GM21526 (cell line): Measurements from ENCODE around the gene INF2.

Experiments
- ATAC-seq: cut with Tn5 transposase; IDR thresholded peaks from one replicate; pipeline ENCODE4 v1.9.1; 2021; ENCODE audit warnings: moderate library complexity; ENCODE audit not compliant: unreplicated experiment, low FRiP score

INF2 gene

DNA sequence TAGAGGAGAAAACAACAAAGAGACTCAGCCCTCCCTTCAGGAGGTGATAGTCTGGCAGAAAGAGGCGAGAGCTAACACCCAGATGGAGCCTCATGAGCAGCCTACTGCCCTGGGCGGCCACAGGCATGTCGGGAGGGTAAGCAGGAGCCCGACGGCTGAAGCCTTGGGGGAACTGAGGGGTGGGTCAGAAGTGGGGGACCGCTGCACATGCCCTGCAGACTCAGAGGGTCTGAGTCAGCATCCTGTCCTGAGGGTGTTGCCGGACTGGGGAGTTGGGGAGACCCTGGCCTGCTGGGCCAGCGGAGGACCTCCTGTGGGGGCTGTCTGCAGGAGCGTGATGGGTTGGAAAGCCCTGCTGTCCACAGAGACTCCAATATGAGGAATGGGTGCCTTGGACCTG lies 15.9 kb upstream of the INF2 start:
- no peak for ATAC-seq

DNA sequence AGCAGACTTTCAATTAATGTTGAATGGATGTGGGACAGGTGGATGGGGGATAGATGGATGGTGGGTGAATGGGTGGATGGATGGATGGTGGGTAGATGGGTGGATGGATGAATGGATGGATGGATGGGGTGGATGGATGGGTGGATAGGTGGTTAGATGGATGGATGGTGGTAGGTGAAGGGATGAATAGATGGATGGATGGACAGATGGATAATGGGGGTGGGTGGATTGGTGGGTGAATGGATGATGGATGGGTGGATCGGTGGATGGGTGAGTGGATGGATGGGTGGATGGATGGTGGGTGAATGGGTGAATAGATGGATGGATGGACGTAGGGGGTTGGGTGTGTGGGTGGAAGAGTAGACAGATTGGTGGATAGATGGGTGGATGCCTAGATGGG lies 14.0 kb upstream of the INF2 start:
- ATAC-seq: no peak

DNA sequence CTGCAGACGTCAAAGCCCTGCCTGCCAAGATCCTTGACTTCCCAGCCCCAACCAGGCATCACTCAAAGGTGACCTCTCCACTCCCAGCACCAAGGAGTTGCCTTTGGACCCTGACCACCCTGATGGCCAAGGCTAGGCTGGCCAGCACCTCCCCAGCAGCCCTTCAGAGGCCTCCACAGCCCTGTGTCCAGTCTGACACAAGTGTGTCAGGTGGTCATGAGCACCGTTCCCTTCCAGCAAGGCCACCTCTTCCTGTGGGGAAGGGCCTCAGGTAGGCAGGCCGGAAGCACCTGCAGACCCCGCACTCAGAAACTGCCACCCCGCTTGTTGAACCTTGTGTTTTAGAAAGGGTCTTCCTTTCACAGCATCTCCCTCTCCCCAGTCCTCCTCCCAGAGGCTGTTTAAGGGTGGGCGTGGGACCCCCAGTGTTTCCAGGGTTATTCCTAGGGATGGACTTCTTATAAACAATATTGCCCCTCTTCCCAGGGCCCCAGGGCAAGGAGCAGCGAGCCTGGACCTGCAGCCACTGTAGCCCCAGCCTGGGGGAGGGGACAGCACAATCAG lies 13.2 kb upstream of the INF2 start:
- no peak for ATAC-seq

DNA sequence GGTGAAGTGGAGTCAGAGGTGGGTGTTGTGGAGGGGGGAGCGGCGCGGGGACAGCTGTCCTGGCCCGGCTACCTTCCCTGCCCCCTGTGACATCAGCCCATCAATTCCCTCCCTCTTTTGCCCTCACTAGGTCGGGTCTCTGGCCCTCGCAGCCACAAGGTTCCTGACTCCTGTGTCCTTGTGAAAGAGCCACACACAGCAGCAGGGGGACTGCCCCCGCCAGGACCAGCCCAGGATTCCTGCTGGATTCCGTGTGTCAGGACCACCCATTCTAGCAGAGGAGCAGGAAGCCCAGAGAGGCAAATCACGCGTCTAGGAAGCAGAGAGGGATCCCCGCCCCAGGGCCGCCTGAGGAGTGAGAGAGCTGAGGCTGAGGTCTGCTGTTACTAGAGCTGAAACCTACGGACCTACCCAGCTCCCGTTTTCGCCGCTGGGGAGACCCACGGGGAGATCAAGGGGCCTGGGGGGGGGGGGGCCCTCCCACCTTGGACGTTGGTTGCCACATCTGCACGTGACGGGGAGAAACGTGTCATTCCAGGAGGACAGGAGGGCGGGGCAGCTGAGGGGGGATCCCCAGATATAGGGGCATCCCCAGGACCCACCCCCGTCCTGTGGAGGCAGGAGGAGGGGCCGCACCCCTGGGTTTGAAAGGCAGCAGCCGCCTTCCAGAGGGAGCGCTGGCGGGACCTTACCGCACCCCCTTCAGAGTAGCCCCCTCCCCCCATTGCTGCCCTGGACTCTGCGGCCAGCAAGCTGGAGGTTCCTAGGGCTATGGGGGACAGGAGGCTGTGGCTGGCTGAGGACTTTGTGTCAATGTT lies 12.5 kb upstream of the INF2 start:
- no peak for ATAC-seq

DNA sequence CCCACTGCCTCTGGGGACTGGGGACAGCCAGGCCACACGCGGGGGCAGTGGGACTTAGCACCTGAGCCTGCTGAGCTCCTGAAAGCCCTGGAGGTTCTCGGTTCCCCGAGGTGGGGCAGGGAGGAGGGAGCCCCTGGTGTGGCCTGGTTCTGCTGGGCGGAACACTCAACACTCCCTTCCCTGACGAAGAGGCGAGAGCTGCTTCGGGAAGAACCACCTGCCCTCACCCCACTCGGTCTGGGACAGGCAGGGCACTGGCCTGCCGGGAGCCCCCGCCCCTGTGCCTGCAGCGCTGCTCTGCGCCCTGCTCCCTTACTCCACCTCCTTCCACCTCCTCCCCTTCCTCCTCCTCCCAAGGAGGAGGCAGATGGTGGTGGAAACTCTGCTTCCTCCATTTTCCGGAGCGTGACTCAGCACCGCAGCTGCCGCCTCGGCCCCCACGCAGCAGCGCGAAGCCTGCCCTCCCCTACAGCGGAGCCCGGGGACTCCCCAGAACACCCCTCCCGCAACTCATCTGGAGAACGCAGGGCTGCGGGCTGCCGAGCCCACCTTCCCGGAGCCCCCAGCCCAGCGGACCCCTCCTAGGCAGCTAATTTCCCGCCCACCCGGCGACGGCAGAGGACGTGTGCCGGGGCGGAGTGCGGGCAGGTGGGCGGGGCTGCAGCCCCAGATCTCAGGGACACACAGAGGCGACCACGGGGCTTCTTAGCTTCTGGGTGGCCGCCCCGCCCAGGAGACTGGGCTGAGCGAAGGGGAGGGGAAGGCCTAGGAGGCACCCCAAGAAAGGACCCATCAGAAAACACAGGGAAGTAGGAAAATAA lies 11.7 kb upstream of the INF2 start:
- ATAC-seq: peak; percentile 45

DNA sequence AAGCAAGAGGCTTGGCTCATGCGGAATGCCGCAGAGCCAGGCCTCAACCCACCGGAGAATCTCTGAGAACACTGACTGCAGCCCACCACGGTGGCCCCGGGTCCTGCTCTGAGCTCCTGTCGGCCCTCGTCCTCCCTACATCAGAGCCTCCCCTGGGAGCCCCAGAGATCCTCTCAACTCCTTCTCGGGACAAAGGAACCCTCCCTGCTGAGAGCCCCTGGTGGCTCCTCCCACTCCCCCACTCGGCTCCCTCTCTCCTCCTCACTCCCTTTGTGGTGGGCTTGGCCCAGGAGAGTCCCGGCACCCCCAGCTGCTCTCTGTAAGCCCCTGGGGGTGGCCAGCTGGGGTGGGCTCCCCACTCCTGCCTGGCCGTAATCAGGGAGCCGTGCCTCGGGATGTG lies 11.1 kb upstream of the INF2 start:
- ATAC-seq: no peak

DNA sequence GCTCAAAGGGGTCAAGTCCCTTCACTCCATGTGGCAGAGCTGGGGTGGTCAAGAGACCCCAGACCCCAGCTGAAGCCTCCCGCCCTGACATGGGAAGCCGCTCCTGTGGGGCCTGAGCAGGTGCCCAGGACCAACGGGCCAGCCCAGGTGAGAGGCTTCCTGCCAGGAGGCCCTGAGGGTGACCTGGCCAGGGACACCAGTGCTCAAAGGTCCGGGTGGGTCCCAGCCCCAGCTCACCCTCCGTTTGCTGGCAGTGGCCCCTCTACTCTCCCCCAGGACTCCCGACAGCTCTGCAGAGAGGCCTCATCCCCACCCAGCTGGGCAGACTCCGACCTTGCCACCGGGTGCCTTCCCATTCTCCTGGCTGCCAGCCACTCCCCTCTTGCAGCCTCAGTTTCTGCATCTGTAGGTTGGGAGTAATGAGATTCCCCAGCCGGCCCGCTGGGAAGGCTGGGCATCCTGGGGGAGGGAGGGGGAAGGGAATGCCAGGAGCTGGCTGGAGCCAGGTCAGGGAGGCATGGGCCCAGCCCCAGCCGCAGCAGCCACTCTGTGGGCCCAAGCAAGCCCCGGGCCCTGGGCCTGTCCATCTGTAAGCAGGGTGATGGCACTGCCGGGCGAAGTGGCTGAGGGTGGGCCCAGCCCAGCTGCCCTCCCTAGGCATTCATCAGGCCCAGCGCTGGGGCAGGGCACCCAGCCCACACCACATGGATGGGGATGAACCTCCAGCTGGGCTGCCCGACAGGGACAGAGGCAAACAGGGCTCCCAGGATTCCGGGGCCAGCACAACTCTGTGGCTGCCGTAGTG lies 10.3 kb upstream of the INF2 start:
- ATAC-seq: no peak

DNA sequence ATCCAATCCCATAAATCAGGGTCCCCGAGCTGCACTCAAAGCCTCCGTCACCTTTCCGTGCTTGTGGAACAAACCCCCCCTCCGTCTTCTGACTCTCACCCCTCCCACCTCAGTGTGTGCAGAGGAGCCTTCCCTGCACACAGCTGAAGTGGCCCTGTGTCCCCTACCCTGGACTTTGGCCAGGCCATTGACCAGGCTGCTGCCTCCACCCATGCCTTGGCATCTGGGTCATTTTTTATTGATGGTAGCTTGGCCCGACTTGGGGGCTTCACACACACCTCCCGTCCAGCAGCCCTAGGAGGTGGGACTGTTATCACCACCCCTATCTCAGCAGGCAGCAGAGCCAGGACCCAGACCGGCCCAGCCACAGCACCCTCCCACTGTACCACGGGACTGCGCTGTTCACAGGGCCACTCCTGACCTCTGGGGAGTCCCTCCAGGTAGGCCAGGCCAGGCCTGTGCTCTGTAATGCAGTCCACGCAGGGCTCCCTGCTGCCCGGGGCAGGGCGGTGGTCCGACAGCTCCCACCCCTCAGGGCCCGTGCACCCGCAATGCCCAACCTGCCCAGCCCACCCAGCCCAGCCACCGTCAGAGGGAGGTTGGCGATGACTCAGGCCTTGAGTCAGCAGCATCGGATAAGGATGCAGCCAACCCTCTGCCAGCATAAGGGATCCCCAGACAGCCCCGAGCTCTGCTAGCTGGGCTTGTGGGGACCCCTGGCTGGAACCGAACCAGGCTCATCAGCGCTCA lies 9.2 kb upstream of the INF2 start:
- ATAC-seq: no peak

DNA sequence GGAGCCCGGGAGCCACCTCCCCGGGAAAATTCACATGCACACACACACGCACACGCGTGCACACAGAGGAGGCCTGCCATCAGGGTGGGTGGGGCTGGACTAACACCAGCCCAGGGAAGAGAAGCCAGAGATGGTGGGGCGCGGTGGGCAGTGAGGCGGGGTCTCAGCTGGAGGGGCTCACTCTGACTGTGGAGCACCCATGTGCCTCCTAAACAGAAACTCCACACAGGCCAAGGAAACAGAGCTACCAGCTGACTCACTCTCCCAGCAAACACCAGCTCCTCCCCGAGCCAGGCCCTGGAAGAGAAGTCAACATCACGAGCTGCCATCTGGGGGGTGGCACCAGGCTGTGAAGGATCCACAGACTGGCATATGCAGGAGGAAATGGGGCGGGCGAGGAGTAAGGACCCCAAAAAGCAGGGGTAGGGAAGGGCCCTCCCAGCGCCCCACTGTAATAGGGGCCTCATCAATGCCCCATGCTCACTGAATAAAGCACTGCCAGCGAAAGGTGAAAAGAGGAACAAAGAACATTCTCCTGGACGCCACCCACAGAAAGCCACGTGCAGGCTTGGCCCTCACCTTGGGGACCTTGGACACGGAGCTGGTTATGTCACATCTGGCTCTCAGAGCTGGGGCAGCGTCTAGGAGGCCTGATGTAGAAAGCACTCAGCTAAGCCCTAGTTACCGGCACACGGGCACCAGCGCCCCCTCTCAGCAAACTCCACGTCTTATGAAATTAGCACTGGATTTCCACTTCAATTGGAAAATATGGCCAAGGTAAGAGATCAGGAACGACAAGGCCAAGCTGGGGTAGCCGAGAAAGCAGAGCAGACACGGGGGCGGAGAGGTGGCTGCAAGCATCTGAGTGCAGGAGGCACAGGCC lies 8.4 kb upstream of the INF2 start:
- peak; percentile 47 for ATAC-seq

DNA sequence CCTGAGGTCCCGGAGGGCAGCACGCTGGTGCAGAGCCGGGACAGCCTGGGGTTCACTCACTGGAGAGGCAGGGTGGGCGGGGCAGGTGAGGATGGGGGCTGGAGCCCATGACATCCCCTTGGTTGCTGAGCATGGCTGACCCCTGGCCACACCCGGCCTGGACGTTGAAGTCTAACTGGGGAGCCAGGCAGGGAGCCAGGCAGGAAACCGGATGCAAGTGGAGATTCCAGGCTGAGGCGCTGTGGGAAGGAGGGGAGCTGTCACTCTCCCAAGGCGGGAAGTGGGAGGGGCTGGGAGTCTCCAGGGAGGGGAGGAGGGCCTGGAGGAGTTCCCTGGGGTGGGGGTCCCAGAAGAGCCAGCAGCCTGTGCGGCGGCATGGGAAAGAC lies 7.7 kb upstream of the INF2 start:
- ATAC-seq: no peak

DNA sequence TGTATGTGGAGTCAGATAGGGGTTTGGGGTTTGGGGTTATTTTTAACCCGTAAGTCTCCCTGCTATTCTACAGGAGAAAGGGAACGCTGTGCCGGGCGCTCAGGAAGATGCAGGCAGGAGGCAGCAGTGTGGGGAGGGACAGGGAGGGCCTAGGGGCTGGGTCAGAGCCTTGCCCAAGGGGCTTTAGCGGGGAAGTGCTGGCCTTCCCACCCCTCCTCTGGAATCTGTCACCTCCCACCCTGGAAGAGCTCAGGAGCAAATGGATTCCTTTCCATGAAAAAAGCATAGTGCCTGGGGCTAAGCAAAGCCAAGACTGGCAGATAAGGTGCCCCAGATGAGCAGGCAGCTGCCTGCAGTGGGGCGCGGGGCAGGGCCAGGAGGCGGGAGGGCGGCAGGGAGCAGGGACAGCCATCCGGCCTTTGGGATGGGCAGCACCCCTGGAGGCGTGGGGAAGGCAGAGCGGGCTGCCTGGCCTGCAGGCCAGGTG lies 7.3 kb upstream of the INF2 start:
- ATAC-seq: no peak

DNA sequence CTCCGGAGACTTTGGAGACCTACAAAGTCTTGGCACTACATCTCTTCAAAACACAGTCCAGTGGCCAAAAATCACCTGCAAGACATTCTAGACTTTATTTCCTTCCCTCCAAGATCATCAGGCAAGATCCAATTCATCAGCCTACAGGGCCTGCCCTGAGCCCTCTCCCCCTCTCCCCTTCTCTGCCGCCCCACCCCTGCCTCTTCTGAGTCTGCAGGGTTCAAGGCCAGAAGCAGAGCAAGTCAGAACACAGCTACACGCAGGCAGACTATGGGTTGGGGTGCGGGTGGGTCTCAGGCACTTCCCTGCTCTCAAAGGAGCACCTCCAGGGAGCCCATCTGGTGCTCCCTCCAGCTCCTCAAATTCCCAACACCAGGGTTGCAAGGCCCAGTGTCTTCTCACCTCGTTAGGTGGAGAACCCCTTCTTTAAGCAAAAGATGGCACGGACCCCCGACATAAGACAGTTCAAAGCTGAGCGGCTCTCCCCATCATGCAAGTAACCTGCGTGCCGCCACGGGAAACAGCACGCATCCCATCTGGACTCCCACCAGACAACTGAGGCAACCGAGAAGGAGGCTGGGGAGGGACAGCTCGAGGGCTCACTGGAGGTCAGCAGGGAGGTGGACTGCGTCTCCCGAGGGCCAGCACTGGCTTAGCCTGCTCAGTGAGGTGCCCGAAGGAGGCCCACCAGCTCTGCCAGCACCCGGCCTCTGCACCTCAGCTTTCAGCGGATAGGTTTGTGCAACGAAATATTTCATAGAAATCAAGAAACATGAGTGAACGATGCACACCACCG lies 5.6 kb upstream of the INF2 start:
- ATAC-seq: no peak

DNA sequence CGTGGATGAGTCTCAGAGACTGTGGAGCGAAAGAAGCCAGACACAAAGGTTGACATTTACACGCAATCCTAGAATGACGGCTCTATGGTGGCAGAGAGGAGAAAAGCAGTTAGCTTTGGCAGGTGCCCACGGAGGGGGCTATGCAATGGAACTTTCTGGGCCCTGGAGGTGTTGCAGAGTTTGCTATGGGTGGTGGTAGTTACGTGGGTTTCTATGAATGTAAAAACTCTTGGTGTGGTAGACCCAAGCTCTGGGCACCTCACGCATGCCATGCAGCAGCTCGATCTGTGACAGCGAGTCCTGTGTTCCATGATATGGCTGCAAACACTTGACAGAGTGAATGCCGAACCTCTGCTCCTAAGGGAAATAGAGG lies 5.0 kb upstream of the INF2 start:
- ATAC-seq: no peak

DNA sequence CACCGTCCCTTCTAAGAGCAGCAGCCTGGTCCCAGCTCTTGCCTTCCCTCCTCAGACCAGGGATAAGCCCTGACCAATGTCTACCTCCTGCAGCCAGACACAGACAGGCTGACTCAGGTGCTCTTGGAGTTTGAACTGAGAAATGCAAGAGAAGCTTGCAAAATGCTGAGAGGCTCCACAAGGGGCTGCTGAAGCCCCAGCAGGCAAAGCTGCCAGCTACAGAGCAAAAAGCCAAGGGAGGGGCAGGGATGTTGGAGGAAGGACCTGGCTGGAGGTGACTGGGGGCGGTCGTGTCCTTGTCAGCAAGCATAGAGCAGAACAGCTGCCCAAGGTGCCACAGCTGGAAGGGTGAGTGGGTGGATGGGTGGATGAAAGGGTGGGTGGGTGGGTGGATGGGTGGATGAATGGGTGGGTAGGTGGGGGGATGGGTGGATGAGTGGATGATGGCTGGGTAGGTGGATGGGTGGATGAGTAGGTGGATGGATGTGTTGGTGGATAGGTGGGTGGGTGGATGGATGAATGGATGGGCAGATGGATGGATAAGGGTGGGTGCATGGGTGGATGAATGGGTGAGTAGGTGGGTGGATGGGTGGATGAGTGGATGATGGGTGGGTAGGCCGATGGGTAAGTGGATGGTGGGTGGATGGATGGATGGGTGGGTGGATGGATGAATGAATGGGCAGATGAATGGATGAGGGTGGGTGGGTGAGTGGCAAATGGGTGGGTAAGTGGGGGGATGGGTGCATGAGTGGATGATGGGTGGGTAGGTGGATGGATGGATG lies 4.0 kb upstream of the INF2 start:
- ATAC-seq: no peak

DNA sequence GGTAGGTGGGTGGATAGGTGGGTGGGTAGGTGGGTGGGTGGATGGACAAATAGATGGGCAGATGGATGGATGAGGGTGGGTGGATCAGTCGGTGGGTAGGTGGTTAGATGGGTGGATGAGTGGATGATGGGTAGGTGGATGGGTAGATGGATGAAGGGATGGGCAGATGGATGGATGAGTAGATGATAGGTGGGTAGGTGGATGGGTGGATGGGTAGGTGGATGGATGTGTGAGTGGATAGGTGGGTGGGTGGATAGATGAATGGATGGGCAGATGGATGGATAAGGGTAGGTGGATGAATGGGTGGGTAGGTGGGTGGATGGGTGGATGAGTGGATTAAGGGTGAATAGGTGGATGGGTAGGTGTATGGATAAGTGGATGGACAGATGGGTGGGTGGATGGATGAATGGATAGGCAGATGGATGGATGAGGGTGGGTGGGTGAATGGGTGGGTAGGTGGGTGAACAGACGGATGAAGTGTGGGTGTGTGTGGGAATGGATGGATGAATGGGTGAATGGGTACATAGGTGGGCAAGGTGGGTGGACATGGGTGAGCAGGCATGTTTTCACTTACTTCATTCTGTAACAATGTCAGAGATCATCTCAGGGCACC lies 3.3 kb upstream of the INF2 start:
- no peak for ATAC-seq

DNA sequence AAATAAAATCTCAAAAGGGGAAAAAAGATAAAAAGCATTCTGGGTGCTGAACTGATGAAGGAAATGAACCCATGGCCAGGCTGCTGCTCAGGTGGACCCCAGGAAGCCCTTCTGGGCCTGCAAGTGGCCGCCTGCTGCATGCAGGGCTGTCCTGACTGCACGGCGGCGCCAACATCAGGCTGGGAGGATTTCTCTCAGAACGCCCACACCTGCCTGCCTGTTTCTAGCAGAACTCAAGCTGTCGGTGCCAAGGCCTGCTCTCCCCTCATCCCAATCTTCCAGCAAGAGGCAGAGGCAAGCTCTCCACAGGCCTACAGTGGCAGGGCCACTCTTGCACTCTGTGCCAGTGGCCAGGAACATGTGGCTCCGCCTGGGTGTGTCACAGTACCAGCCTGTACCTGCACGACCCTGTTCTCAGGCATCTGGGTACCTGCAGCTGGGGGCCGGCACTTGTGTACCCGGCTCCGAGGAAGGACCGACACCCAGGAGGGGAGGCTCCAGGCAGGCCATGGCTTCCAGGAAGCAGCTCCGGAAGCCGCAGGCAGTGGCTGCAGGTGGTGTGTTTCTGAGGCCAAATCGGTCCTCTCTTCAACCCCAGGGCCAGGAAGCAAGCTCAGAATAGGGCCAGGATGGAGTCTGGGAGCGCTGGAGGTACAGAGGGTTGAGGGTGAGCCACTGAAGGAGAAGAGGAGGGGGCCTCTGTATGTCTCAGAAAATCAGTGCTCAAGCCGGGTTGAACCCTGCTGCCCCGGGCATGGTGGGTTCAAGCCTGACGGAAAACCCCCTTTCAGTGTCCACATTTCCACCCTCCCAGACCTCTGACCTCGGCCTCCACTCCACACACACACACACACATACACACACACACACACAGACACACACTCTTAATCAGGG lies 2.5 kb upstream of the INF2 start:
- ATAC-seq: no peak
